AG08396 (cell line): ENCODE results near the gene LRRC47.

Experiments used
- DNase-seq: peaks from one replicate; pipeline ENCODE4 v3.0.0; 2012; ENCODE audit warnings: low spot score, mixed read lengths

LRRC47 gene

GRCh38 chr1:3796215-3797061 lies at the start of gene LRRC47:
LRRC47 (minus strand) TSS chr1:3796498; CDS start chr1:3796476, 22 bp downstream.
- peak; percentile 98 for DNase-seq

GRCh38 chr1:3842912-3843311 lies 46.6 kb upstream of the LRRC47 start:
- DNase-seq = no peak

DNA sequence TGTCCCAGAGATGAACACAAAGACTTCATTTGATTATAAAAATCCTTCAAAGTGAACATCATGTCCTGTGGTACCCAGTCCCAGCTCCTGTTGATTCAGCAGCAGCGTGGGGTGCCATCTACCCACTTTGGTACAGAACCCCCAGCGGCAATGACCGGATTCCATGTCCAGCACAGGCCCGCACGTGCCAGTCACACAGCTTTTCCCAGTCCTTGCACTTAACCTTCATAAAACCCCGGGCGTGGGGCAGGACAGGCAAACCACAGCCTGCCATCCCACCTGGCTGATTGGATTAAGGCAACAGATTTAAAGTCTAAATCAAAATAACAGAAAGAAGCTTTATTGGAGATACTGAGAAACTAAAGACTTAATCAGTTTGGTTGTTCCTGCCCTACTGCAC lies 45.2 kb upstream of the LRRC47 start:
- no peak for DNase-seq

- no peak for DNase-seq
Measured at GRCh38 chr1:3838788-3839187, 42.5 kb upstream of the LRRC47 start.

DNA sequence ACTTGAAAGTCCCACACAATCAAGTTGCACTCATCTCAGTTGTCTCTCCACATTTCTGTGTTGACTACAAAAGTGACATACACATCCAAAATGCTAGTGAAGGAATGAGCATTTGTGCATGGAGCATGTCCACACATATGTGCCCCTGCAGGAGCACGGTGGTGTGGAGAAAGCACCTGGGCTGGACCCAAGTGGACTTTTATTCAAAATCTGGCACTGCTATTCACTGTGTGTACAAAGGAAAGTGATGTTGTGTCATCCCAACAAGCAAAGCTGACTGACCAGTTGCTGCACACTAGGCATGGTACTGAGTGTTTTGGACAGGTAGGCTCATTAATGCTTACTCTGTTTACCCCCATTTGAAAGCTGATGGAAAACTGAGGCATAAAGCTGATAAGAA lies 41.4 kb upstream of the LRRC47 start:
- no peak for DNase-seq

DNA sequence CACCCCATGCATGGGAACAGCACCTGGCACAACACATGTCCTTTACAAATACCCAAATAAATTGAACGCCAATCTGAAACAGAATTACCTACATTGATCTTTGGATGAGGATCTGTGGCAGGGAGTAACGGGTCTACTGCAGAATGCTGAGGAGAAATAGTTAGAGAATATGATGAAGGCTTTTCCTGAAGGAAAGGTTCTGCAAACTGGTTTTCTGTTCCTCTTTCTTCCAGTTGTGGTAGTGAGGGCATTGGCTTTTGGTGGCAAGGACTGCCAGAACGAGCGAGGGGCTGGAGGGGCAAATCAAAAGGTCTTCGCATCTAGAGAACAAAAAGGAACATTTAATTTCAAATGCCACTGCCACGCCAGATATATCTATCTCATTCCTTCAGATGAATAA lies 40.9 kb upstream of the LRRC47 start:
- no peak for DNase-seq

DNA sequence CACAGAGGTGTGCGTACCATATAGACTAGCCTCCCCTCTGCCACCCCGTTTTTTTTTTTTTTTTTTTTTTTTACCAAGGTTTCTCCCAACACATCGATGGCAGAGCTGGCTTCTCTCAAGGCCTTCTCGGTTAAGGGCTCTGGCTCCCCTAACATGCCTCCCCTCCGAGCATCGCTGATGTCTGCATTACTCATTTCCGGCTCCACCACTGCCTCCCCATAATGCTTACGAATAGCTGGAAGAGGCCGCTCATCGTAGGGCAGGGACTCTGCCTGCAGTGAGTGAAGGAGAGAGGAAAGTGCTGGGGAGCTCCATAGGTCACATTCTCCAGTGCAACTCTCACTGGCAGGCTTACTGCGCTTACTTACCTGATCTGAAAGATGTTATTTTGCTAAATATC lies 40.1 kb upstream of the LRRC47 start:
- no peak for DNase-seq

GRCh38 chr1:3834701-3835100 lies 38.4 kb upstream of the LRRC47 start:
- no peak for DNase-seq

DNA sequence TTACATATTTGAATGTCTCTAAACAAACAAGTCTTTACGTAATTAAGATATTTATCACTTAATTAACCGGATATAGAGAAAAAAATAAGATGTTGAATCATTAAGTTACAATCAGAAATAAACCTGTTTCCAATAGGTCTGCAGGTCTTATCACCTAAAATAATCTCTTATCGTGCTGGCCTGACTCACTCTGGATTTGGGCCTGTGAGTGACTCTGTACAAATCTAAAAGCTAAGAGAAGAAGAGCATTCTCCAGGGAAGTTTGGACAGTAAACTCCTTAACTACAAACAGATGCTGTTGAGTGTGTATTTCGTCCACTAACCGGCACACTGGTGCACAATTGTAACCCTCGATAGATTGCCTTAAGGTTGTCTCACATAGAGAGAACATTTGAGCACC lies 35.4 kb upstream of the LRRC47 start:
- no peak for DNase-seq

- no peak for DNase-seq
Measured at GRCh38 chr1:3828391-3828790, 32.1 kb upstream of the LRRC47 start.

DNA sequence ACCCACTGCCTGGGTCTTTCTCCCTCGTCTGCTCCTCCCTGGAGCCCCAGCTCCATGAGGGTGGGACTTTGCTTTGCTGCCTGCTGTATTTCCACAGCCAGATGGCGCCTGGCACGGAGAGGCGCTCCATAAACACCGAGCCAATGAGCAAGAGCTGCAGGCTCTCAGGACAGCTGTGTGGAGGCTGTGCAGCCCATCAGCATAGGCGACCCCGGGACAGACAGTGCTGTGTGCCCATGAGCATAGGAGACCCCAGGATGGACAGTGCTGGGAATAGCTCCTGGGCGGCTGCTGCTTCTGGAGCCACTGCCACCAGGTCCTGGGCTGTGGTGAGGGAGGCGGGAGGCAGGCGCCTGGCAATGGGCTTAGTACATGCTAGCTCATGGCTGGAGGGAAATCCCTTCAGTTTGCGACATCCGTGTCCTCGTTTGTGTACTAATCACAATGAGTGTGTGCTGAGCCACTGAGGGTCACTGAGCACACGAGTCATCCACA lies 31.6 kb upstream of the LRRC47 start:
- DNase-seq = no peak

DNA sequence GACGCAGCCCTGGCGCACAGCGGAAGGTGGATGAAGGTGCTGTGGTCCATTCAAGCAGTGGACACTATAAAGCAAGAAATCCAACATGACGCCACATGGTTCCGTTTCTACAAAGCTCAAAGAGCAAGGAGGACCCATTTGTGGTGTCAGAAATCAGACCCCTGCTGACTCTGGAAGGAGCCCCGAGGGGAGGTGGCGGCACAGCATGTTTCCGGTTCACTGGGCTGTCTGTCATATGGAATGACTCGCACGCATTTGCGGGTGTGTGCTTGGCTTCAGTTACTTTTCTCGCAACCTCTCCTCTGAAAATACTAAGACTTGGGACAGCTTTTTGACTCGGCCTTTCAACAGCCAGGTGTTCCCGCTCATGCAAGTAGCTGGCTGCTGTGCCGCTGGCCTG lies 29.1 kb upstream of the LRRC47 start:
- DNase-seq = no peak

DNA sequence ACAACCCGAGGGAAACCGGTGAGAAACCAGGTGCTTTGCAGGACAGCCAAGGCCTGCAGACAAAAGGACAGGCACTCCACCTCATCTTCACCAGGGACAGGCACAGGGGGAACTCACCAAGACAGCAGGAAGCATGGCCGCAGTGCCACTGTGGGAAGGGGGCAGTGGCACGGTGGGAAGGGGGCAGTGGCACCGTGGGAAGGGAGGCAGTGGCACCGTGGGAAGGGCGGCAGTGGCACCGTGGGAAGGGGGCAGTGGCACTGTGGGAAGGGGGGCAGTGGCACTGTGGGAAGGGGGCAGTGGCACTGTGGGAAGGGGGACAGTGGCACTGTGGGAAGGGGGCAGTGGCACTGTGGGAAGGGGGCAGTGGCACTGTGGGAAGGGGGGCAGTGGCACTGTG lies 28.4 kb upstream of the LRRC47 start:
- DNase-seq = no peak

- DNase-seq = no peak
Measured at GRCh38 chr1:3822421-3822820, 26.1 kb upstream of the LRRC47 start.

- DNase-seq = no peak
Measured at GRCh38 chr1:3821908-3822307, 25.6 kb upstream of the LRRC47 start.

GRCh38 chr1:3821447-3821846 lies 25.1 kb upstream of the LRRC47 start:
- DNase-seq = no peak

- no peak for DNase-seq
Measured at GRCh38 chr1:3821004-3821403, 24.7 kb upstream of the LRRC47 start.

- DNase-seq = no peak
Measured at GRCh38 chr1:3820316-3820715, 24.0 kb upstream of the LRRC47 start.

DNA sequence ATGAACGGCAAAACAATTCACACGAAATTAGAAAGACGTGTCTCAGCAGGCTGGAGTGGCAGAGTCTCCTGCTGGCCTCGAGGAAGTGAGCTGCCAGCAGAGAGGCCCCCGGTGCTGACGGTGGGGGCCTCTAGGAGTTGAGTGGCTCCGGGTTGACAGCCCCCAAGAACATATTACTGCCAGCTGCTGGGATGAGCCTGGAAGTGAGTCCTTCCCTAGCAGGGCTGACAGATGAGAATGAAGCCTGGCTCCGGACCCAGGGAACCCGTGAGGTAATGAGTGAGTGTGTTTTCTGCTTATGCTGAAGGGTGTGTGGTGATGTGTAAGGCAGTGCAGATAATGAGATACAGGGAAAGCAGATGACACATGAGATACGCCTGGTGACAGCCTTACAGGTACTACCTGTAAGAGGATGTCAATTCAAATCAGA lies 23.5 kb upstream of the LRRC47 start:
- no peak for DNase-seq

DNA sequence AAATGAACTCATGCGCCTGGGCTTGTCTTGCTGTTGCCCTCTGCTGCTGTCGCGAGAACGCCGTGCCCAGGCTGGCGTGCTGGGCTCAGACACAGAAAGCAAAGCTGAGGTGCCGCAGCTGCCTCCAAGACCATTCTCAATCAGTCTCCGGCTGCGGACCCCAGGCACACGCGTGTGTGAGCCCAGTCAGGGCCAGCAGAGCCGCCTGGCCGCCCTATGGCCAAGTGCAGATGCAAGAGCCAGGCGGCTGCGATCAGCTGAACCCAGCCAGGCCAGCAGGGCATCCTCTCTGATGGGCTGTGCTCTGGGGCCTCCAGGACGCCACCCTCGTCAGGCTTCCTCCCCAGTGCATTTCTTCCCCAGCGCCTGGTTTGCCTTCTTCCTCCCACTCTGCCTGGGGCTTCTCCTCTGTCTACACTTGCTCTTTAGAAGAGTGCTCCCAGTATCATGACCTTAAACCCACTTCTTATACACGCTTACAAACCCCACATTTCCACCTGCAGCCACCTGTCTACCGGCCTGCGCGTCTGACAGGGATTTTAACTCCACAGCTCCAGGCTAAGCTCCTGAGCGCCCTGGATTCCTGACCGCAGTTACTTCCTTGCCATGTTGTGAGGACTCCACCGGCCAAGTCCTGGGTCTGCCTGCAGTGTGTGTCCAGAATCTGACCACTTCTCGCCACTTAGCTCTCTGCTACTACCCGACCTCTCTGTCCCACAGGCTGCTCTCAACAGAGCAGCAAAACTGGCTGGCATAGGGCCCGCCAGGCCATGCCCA lies 21.7 kb upstream of the LRRC47 start:
- DNase-seq = no peak

- DNase-seq = no peak
Measured at GRCh38 chr1:3817138-3817740, 20.9 kb upstream of the LRRC47 start.

GRCh38 chr1:3816331-3817137 lies 20.2 kb upstream of the LRRC47 start:
- DNase-seq = no peak
